Breast epithelium (tissue), 4 donors: ENCODE results near the gene HRH3. TPM values are rescaled to one million over a fixed set of nuclear protein-coding genes. Genes with fewer than 3 reads are reported as not detected.

ENCODE experiments used
- DNase-seq, 2 donors: peaks; one replicate each; pipeline ENCODE4 v3.0.0-alpha.2; 2019; ENCODE audit warnings: low spot score in 2 of 2
- H3K27ac ChIP-seq, 2 donors: fragments of 200-600 bp; sonication (generic) in 1 of 2; one replicate each; pipeline ENCODE4 v1.5.1; 2016 to 2019; ENCODE audit warnings: mild to moderate bottlenecking in 1 of 2
- H3K27me3 ChIP-seq, 2 donors: fragments of 200-600 bp; sonication (generic) in 1 of 2; one replicate each; pipeline versions ENCODE4 v1.5.1 to v1.6.0; 2017 to 2019; ENCODE audit warnings: control low read depth in 1 of 2, mild to moderate bottlenecking in 1 of 2
- H3K36me3 ChIP-seq: fragments of 200-600 bp; one replicate; pipeline ENCODE4 v1.5.1; 2019
- H3K4me1 ChIP-seq, 2 donors: fragments of 200-600 bp; sonication (generic); one replicate each; pipeline ENCODE4 v1.5.1; 2016 to 2019; ENCODE audit warnings: control low read depth in 1 of 2
- H3K4me3 ChIP-seq, 3 donors: fragments of 200-600 bp; sonication (generic); 1 replicate in 2 of 3; 2 replicates in 1 of 3; pipeline ENCODE4 v1.5.1; 2016 to 2019; ENCODE audit warnings: mild to moderate bottlenecking in 3 of 3, moderate library complexity in 2 of 3
- H3K9me3 ChIP-seq, 2 donors: fragments of 200-600 bp; sonication (generic) in 1 of 2; one replicate each; pipeline ENCODE4 v1.5.1; 2016 to 2019; ENCODE audit warnings: control low read depth in 1 of 2
- POLR2A ChIP-seq: fragments of 450-650 bp; IDR thresholded peaks from one replicate; pipeline ENCODE4 v1.6.1; 2016; ENCODE audit warnings: antibody characterized with exemption, mild to moderate bottlenecking, moderate library complexity
- POLR2AphosphoS5 ChIP-seq, 3 donors: sonication (generic); formaldehyde crosslinking; IDR thresholded peaks; one replicate each; pipeline ENCODE4 v1.6.1; 2017; ENCODE audit warnings: antibody characterized with exemption in 3 of 3
- intact Hi-C: fragments of 100-400 bp; cut with DNase I; formaldehyde crosslinking; loops from one replicate; pipeline ENCODE4 v1.15.1; 2023; ENCODE audit warnings: low total_unique reads
- total RNA-seq, 3 donors: library from RNA; depleted of rRNA; stranded (reverse); fragments of >200 nt; gene quantifications; one replicate each; pipeline ENCODE4 v1.1.0, GENCODE V29; 2016
- TF ChIP-seq, protein P1 (sequence below), 3 donors: fragments of 450-650 bp; IDR thresholded peaks; one replicate each; pipeline ENCODE4 v1.5.1; 2016 to 2017; ENCODE audit warnings: antibody characterized with exemption in 3 of 3, mild to moderate bottlenecking in 3 of 3, moderate library complexity in 3 of 3

The HRH3 gene
- total RNA-seq, 3 donors from 2014 or later = not detected

DNA sequence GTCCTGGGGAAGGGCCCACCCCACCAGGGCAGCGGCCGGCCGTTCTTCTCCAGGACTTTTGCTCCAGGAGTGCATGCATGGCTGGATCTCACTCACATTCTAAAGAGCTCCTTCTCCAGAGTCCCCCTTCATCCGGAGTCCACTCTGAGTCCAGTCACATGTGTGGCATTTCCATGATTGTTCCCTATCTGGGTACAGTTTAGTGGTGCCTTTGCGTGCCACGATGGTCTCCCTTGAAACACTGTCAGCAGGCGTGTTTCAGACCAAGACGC is 39.2 kb upstream of the HRH3 start:
- Histone ChIP-seq H3K4me1 (no peaks in the 10 kb centered on the region), H3K27me3 (no peaks in the 10 kb centered on the region), H3K9me3 (no peaks in the 10 kb centered on the region), H3K4me3 (no peak overlapping the region), H3K27ac (peak overlapping the region in 1 of 2 donors; percentile 38), H3K36me3 (no peaks in the 10 kb centered on the region)
- intact Hi-C loops = no loop called here
- TF ChIP-seq, protein P1, sequence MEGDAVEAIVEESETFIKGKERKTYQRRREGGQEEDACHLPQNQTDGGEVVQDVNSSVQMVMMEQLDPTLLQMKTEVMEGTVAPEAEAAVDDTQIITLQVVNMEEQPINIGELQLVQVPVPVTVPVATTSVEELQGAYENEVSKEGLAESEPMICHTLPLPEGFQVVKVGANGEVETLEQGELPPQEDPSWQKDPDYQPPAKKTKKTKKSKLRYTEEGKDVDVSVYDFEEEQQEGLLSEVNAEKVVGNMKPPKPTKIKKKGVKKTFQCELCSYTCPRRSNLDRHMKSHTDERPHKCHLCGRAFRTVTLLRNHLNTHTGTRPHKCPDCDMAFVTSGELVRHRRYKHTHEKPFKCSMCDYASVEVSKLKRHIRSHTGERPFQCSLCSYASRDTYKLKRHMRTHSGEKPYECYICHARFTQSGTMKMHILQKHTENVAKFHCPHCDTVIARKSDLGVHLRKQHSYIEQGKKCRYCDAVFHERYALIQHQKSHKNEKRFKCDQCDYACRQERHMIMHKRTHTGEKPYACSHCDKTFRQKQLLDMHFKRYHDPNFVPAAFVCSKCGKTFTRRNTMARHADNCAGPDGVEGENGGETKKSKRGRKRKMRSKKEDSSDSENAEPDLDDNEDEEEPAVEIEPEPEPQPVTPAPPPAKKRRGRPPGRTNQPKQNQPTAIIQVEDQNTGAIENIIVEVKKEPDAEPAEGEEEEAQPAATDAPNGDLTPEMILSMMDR (IDR thresholded peaks at IDR 0.05) = no peak
- TF ChIP-seq POLR2AphosphoS5 (IDR thresholded peaks at IDR 0.05) = no peak
- no peak for TF ChIP-seq POLR2A
- no peak for DNase-seq

DNA sequence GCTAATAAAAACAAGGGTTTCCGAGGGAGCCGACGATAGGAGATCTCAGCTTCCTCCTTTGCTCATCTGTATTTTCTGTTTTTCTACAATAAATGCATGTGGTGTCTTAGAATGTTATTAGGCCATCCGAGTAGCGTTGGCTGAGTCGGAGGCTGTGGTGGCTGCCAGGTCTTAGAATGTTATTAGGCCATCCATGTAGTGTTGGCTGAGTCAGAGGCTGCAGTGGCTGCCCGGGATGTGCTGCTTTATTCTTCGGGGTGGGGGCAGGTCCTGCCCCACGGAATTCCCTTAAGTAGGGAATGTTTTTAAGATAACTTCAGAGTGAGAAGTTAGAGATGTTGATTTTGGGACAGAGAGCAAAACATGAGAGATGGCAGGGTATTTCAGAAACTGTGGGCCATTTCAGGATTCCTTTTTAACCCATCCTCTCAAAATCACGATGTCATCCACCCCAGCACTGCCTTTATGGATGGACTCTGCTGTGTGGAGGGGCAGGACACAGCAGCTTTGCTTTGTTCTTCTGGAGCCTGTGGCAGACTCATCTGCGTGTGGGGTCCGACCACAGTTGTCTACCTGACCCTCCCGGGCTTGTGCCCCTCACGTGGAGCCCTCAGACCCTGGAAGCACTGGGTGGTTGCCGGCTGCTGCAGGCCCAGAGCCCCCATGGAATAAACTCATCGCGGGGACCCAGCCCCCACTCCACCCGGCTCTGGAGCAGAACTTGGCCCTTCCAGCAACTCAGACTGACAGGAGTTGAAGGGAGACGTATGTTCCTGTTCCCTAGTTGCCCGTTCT is 38.6 kb upstream of the HRH3 start:
- peak overlapping the region in 1 of 2 donors; percentile 38 for H3K27ac ChIP-seq
- H3K4me1 ChIP-seq = no peaks in the 10 kb centered on the region
- H3K36me3 ChIP-seq = no peaks in the 10 kb centered on the region
- TF ChIP-seq POLR2A (no peak), POLR2AphosphoS5 (IDR thresholded peaks at IDR 0.05) (no peak)
- TF ChIP-seq, protein P1 (IDR thresholded peaks at IDR 0.05) = no peak
- no peak overlapping the region for H3K4me3 ChIP-seq
- intact Hi-C loops = no loop called here
- H3K9me3 ChIP-seq = no peaks in the 10 kb centered on the region
- no peaks in the 10 kb centered on the region for H3K27me3 ChIP-seq
- DNase-seq = no peak

DNA sequence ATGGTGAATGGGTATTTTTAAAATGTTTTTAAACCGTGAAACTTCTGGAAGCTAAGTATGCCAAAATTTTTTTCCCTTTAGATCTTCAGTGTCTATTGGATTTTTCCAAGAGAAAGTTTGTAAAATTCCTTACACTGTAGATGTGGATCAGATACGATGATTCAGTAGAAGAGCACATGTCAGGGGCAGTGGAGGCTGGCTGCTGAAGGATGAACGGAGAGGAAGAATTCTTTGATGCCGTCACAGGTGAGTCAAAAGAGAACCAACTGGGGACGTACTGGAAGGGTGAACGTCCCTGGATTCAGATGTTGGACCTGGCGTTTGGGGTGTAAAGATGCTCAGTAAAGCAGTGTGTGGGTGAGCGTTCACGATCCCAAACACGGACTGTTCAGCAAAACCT is 35.9 kb upstream of the HRH3 start:
- Histone ChIP-seq H3K36me3 (no peaks in the 10 kb centered on the region), H3K9me3 (no peaks in the 10 kb centered on the region), H3K4me3 (no peak overlapping the region), H3K4me1 (no peaks in the 10 kb centered on the region), H3K27me3 (no peaks in the 10 kb centered on the region), H3K27ac (no peak overlapping the region)
- DNase-seq = no peak
- intact Hi-C loops = no loop called here
- TF ChIP-seq POLR2AphosphoS5 (IDR thresholded peaks at IDR 0.05) (no peak), POLR2A (no peak)
- TF ChIP-seq, protein P1 (IDR thresholded peaks at IDR 0.05) = no peak

DNA sequence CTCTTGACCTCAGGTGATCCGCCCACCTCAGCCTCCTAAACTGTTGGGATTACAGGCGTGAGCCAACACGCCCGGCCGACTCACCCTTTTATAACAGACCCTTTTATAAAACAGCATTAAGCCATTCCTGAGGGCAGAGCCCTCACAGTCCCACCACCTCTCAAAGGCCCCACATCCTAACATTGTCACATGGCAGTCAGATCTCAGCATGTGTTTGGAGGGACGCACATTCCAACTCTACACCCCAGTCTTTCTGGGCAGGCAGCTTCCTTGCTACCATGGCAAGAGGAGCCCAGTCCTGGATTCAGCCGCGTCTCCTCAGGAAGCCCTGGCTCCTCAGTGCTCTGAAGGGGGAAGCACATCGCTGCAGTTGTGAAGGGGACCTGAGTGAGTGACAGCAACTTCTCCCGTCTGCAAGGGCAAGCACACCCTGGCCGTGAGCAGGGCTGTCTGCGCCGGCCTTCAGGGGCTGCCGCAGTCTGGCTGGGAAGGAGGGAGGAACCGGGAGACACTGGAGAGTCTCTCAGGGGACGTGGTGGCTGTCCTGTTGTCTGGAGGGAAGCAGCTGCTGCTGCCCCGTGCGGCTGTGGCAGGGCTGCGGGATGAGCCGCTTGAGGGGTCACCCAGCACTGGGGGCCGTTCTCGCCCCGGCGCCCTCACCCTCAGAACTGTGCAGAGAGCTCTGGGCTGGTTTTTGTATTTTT is 34.1 kb upstream of the HRH3 start:
- Histone ChIP-seq H3K4me1 (no peaks in the 10 kb centered on the region), H3K4me3 (no peak overlapping the region), H3K27me3 (no peaks in the 10 kb centered on the region), H3K27ac (no peak overlapping the region), H3K9me3 (no peaks in the 10 kb centered on the region), H3K36me3 (no peaks in the 10 kb centered on the region)
- DNase-seq = no peak
- intact Hi-C loops = no loop called here
- TF ChIP-seq, protein P1 (IDR thresholded peaks at IDR 0.05) = no peak
- TF ChIP-seq POLR2AphosphoS5 (IDR thresholded peaks at IDR 0.05) (no peak), POLR2A (no peak)

DNA sequence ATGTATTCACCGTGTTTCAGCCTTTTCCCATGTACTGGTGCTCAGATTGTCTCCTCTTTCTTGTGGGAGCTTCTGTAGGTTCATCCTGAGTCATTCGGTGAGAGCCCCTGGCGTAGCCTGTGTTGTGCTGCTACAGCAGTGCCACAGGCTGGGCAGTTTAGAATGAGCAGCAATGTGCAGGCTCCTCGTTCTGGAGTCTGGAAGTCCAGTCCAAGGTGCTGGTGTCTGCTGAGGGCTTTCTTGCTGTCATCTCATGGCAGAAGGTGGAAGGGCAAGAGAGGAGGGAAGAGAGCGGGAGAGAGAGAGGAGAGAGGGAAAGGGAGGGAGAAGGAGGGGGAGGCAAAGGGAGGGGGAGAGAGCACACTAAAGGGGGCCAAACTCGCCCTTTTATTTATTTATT is 33.3 kb upstream of the HRH3 start:
- TF ChIP-seq POLR2A (no peak), POLR2AphosphoS5 (IDR thresholded peaks at IDR 0.05) (no peak)
- TF ChIP-seq, protein P1 (IDR thresholded peaks at IDR 0.05) = no peak
- intact Hi-C loops = no loop called here
- DNase-seq = no peak
- Histone ChIP-seq H3K27me3 (no peaks in the 10 kb centered on the region), H3K36me3 (no peaks in the 10 kb centered on the region), H3K4me1 (no peaks in the 10 kb centered on the region), H3K9me3 (no peaks in the 10 kb centered on the region), H3K27ac (no peak overlapping the region), H3K4me3 (no peak overlapping the region)
